Measurements from ENCODE around the gene HOXA9.
A peak's percentile ranks its signal among the peaks of the same experiment; 100 is the strongest.

HOXA9 gene

DNA sequence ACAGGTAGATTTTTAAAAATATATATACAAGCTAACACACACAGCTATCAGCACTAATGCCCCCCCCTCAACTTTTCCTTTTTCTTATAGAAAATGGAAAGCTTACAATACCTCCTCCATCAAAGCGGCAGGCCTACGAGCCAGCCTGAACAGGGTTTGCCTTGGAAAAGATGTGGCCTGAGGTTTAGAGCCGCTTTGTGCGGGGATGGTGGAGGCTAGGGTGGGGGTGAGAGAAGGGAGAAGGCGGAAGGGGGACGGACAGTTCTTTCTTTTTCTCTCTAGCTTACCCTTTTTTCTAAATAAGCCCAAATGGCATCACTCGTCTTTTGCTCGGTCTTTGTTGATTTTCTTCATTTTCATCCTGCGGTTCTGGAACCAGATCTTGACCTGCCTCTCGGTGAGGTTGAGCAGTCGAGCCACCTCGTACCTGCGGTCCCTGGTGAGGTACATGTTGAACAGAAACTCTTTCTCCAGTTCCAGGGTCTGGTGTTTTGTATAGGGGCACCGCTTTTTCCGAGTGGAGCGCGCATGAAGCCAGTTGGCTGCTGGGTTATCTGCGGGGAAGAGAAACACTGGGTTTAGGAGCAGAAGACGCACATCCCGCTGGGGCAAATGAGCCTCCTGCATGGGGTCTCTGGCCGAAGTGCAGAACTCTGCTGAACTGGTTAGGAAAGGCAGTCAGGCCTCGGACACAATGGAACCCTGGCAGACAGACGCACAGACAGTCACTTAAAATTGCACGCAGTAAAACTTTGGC is 1.9 kb downstream of the HOXA9 start:
- no peak for DNase-seq (ENCODE audit: low read depth)

DNA sequence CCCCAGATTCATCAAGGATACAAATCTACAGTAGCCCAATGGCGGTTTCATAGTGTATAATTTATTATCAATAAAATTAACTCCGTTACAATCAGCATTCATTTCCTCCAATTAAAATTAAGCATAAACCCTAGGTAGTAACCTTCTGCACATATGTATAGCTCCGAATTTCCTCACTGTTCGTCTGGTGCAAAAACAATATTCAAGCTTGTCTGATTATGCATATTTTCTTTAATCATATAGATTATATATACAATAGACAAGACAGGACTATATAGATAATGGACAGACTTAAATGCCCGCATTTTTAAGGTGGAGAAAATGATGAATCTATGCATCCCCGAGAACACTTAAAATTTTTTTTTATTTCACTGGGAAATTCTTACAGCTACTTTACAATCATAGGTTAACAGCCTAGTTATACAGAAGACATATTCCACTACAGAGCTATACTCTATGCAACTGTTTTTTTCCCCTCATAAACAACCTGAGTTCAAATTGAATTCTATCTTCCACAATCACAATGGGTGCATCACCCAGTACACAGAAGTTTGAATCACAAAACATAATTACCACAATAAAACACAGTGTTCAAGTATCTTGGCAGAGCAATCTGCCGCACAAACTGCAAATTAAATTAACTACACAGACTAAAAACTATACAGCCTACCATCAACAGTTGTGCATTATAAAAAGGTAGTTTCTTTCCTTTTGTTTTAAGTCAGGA is 2.6 kb downstream of the HOXA9 start:
- DNase-seq (ENCODE audit: low read depth): no peak

DNA sequence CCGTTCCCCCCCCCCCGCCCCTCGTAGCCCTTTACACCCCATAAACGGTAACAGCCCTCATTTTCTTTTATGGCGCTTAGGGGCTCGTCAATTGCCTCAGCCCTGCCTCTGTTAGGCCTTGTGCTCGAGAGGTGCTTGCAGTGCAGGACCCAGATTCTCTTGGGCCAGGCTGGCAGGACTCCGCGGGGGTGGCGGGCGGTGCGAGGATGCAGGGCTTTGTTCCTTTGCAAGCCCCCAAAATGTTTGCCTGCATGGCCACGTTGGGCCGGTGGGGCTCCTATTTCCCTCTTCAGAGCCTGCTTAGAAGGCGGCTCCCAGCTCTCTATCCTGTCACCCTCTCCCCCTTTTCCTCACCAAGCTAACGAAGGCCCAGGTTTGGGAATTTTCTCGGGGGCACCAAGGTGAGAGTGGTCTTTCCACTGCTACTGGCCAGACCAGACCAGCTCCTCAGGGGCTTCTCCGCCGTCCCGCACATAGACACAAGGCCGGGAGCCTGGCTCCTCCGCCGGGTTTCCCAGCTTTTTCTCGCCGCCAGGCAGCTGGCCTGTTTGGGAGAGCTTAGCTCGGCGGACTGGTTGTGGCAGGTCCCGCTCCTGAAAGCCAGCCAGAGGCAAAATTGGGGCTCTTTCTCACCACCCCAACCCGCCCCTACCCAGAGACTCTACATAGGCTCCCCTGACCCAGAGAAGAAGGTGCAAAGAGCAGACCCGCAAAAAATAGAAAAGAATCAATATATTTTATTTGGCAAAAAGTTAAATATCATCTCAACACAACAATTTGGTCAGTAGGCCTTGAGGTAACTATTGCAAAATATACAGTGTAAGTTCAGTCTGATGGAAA is 3.4 kb downstream of the HOXA9 start:
- DNase-seq (ENCODE audit: low read depth): no peak

DNA sequence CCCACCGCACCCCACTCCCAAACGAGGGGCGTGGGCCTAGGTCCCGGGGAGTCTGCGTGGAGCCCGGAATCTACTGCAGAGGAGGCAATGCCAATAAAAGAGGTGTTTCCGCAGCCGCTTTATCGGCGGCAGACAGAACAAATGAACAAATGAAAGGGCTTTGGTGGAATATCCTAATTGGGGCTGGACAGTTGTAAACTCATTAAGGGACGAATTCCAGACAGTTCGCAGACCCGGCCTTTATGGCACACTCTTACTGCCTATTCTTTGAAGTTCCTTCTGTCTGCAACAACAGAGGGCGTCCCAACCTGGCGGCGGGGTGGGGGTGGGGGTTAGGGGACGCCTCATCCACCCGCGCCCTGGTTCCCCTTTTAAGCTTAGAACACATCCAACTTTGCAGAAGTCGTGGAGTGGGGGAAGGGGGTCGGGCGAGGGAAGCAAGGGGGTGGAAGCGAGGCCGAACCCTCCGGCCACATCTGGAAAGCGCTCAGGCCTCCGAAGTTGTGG is 4.1 kb downstream of the HOXA9 start:
- DNase-seq (ENCODE audit: low read depth): no peak

DNA sequence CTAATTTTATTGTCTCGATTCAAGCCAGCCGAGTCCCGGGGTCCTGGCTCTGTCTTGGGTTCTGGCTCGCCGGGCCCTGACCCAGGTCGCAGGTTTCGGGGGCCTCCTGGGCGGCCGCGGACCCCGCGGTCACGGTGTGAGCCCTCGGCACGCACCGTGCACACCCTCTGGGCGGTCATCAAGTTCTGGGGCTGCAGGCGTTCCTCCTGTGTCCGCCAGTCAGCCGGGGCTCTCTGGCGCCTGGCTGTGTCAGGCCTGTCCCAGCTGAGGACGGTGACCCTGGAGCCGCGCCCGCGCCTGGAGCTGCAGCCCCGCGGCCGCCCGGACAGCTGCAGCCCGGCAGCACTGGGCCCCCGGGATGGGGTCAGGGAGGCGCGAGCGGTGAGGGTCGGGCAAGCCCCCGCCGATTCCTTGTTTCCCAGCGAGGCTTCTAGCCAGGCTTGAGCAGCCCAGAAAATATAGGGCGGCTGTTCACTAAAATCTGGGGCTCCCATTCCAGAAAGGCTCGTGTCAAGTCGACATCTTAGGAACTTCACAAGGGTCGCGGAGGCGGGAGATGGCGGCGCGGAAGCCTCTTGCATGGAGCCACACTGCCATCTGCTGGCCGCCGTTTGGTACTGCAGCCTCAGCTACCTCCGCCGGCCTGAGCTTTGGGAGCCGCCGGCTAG is 4.7 kb downstream of the HOXA9 start:
- DNase-seq (ENCODE audit: low read depth): peak; percentile 77

DNA sequence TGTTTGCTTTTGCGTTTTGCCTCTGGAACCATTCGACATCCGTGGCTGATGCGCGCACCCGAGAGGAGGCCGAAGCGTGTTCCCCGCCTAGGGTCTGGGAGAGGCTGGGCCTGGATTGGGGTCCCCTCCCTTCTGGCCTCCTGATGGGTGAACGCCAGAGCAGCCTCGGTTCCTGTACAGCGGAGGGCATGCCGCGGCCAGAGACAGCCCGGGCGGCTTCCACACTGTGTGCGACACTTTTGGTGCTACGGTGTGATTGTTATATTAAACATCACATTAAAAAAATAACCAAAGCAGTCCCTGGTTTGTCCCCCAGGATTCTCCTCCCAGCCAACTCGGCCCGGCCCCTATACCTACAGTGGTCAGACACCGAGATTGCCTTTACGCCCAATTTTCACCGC is 5.2 kb downstream of the HOXA9 start:
- DNase-seq (ENCODE audit: low read depth): no peak

DNA sequence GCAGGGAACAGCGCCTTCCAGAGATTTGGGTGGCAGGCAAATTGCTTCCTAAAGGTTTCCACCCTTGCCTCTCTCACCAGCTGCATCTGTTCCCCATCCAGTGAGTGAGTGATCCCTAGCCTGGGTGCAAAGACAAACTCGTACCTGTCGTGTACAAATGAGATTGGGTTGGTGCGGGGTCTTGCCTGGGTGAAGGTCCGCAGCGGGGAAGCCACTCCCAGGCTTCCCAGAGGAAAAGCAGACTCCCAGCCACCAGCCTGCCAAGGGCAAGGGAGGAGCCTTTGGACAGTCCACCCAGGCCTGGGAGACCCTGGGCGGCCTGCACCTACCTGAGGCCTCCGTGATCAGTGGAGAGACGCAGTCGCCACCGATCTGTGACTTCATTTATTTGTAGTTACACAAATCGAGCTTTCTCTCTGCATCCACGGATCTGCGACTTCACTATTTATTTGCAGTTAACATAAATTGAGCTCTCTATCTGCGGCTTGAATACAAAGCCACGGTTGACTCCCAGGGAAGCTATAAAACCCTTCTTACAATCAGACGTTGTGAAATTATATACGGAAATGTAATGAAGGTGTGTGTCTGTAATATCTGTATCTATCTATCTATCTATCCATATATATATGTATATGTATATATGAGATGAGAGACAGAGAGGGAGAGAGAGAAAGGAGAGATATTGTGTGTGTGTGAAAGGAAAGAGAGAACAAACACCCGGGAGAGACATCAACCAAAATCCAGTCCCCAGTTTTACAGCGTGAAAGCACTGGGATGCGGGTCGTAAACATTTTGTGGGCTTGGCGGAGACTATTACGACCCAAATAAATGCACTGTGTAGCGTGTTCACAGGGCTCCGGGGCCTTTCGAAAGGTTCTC is 5.8 kb downstream of the HOXA9 start:
- no peak for DNase-seq (ENCODE audit: low read depth)

DNA sequence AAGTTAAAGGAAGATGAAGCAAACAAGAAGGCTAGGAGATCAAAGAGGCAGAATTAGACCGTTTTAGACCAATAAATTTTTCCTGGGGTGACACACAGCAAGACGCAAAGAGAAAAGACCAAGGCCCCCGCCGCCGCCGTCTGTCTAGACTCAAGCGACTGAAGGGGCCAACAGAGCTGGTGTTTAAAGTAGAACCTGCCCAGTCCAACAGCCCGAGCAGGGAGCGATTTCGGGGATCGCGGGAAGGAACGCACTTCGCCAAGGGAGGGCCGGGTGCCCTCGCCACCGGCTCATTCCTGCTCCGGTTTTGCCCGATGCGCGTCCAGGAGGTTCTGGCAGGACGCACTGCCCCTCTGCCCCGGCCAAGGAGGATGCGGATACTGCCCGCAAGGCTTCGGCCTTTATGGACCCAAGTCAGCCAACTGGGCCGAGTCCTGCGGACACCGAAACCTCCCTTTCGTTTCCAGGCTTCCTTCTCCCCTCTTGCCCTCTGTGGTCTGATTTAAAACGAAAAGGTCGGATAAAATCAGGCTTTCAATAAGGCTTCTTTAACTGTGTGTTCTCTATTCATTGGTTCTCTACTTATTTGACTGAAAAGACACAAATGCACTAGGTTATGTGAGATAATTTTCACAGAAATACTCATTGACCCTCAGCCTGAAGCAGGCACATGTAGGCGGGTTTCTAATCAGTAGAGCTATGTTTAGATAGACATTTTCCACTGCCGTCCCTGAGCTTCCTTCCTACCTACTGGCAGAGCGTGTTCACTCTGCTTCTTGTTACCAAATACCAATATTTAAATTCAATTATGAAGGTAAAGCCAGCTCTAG is 6.7 kb downstream of the HOXA9 start:
- no peak for DNase-seq (ENCODE audit: low read depth)

DNA sequence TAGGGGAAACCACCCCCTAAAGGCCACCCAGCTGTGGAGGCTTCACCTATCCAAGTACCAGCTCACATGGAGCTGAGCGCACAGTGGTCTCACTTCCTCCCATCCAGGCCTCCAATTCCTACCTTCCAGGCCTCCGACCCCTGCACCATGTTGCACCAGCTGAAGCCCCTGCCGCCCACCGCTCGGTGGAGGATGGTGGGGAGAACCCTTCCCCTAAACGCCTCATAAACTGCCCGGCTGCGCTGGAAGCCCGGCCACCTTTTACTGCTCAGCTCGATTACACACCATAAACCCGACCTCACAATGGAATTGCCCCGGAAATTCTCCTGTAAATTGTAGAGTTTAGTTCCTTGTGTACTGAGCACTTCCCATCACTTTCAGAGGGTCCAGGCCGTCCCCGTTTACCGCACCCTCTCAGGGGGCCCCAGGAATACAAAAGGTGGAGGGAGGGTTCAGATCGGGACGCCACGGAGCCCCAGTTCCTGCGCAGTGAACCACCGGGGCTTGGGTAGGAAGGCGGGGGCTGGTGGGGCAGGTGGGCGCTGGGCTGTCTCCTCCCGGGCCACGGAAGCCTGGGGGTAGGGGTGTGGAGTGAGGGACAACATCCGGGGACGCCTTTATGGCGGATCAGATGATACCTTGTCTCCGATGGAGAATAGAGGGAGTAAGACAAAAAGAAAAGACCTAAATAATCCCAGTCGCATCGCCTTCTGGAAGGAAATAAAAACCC is 7.5 kb downstream of the HOXA9 start:
- DNase-seq (ENCODE audit: low read depth): no peak

DNA sequence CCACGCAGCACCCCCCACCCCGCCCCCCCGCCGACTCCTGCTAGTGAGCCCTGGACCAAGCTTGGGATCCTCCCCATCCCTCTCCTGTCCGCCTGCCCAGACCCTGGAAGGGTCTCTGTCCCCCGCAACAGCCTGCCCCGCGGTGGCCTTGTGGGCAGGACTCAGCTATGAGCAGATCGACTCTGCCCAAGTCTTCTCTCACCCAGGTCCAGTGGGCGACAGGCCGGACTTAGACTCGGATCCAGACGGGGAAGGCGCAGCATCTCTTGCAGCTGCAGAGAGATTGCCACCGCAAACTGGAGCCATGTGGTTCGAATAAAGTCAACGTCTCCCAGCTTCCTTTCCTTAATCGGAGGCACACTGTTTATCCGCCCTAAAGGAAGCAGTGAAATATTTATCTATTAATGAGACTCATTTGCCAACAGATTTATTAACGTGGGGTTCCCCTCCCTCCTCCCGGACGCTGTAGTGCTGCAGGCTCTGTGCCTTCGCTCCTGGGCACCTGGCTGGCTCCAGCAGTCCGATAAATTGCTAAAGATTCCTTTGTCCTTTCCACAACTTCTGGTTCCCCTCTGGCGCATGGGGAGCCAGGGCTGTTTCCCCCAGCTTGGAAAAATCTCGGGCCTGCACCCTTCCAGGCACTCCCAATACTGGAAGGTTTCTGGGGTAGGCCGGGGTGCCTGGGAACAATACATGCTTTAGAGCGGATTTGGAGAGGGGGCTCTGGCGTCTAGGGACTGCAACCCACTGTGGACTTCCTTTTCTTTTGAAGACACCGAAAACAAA is 8.2 kb downstream of the HOXA9 start:
- no peak for DNase-seq (ENCODE audit: low read depth)

DNA sequence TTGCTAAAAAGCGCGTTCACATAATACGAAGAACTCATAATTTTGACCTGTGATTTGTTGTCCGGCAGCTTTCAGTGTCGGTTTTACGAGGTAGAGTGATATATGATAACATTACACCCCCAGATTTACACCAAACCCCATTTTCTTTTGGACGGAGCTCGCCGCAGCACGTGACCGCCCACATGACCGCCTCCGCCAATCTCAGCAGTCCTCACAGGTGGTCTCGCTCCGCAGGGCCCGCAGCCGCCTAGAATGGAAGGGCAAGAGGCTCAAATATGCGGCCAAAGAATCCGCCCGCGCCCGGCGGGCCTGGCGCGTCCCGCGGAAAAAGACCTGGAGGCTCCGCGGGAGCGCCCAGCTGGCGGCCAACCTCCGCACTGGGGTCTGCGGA is 8.8 kb downstream of the HOXA9 start, which contains the start of gene HOXA7:
HOXA7 (minus strand) TSS at position 168 of the 391 bp plus-strand sequence; CDS start at position 38, 130 bp downstream.
- no peak for DNase-seq (ENCODE audit: low read depth)

DNA sequence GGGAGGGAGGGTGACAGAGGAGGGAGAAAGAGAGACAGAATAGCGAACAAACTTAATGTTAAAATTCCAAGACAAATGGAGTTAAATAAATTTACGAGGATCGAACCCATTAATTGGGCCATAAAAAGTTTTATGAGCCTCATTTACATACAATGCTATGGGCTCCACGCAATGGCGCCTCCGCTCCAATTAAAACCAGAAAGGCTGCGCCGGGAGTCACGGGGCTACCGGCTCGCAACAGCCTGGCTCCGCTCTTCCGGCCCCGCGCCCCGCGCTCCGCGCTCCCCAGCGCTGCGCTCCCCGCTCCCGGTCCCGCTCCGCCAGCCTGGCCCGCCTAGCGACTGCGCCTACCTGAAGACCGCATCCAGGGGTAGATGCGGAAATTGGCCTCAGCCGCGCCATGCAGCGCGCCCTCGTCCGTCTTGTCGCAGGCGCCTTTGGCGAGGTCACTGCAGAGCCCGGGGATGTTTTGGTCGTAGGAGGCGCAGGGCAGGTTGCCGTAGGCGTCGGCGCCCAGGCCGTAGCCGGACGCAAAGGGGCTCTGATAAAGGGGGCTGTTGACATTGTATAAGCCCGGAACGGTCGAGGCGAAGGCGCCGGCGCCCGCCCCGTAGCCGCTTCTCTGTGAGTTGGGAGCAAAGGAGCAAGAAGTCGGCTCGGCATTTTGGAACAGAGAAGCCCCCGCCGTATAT is 9.4 kb downstream of the HOXA9 start:
- no peak for DNase-seq (ENCODE audit: low read depth)

DNA sequence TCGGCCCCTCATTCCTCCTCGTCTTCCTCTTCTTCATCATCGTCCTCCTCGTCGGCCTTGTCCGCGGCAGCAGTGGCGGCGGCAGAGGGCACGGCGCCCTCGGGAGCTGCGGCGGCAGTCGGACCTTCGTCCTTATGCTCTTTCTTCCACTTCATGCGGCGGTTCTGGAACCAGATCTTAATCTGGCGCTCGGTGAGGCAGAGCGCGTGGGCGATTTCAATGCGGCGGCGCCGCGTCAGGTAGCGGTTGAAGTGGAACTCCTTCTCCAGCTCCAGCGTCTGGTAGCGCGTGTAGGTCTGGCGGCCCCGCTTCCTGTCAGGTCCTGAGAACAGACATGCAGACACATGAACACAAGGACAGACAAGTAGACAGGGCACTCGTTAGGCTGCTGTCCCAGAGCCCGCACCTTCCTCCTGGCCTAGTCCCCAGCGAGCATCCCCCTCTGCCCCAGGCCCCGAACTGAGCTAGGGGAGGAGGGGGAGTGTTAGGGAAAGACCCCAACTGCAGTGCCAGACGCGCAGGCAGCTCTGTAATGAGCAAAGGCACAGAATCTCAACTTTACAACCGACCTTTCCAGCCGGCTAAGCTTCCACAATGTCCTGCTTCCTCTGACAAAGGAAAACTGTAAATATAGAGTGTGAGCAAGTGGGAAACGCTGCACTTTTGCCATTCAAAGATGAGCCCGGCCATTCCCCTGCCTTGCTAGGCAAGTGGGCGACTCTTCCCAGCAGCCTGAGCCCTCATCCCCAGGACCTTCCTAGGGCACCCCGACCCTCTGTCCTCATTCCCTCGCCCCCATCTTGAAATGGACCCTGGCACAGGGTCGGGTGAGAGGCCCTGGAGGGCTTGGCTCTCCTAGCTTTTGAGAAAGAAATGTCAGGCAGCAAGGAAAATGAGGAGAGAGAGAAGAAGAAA is 10.2 kb downstream of the HOXA9 start:
- DNase-seq (ENCODE audit: low read depth): peak; percentile 53

DNA sequence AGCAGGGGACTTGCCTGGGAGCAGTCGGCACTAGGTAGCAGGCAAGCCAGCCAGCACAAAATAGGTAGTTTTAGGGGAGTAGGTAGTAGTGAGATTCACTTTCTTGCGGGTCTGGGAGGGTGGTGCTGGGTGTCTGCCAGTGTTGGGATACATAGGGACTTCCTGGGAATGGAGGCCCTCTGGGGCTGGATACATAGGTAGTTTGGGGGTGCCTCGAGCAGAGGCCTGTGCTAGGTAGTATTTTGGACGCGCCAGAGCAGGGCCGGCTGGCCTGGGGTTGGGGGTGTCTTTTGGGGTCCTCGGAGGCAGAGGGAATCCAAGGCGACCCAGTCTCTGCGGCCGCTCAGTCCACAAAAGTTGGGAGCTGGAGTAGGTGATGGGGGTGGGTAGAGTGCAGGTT is 11.0 kb downstream of the HOXA9 start:
- no peak for DNase-seq (ENCODE audit: low read depth)

DNA sequence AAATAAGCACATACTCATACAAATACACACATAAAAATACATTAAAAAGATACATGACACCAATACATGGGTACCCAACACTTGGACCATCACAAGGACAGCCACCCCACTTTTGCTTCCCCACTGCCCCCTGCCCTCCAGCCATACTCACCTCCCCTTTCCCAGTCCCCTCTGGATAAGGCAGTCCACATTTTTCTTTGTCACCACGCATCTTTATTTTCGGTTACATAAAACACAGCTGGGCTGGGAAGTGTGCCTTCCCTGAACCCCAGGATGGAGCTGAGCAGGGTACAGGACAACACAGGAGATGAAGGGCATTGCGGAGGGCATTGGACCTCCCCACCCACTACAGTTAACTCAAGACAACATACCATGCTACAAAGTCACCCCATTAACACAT is 11.8 kb downstream of the HOXA9 start:
- no peak for DNase-seq (ENCODE audit: low read depth)

DNA sequence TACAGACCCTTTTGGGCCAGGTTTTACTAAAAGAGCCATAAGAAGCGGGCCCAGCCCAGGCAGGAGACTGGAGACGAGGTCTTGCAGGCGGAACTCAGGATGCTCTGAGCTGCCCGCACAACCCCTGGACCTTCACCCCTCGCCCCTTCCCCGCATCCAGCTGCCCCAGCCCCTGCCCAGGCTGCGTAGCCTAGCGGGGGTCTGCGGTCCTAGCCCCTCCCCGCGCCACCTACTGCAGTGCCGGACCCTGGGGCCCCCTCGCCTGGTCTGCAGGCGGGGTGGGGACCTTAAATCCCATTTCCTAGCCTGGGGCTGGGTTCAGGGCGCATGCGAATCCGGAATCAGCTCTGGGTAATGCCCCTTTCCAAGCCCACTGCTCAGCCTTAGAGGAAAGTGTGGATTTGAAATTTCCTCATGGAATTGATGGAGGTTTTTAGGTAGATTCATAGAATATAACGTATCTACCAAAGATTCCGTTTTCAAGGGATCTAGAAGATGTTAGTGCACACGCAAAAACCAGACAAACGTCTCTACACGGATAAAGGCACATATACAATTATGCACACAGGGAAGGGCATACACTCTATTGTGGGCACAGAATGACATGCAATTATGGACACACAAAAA is 12.4 kb downstream of the HOXA9 start:
- no peak for DNase-seq (ENCODE audit: low read depth)
